Stomach smooth muscle (tissue), 2 donors: ENCODE results near the gene ARMC9.
"Not testable (repeated sequence)": the region's sequence is repeated elsewhere in the genome, so short reads cannot be mapped to it uniquely, and the experiment has no call there.

Experiments
- H3K27ac ChIP-seq: one replicate; pipeline ENCODE4 v1.7.0; 2013; ENCODE audit warnings: mild to moderate bottlenecking, low read length, inconsistent platforms
- H3K27me3 ChIP-seq, 2 donors: one replicate each; pipeline ENCODE4 v1.7.0; 2013; ENCODE audit warnings: low read length in 2 of 2; ENCODE audit not compliant: insufficient read depth in 2 of 2, control insufficient read depth in 1 of 2
- H3K36me3 ChIP-seq, 2 donors: one replicate each; pipeline ENCODE4 v1.7.0; 2013; ENCODE audit warnings: low read length in 2 of 2; ENCODE audit not compliant: control insufficient read depth in 2 of 2, insufficient read depth in 2 of 2
- H3K4me1 ChIP-seq: one replicate; pipeline ENCODE4 v1.7.0; 2013; ENCODE audit warnings: low read length; ENCODE audit not compliant: control insufficient read depth, insufficient read depth
- H3K4me3 ChIP-seq, 2 donors: one replicate each; pipeline ENCODE4 v1.7.0; 2013; ENCODE audit warnings: low read length in 2 of 2
- H3K9ac ChIP-seq, 2 donors: one replicate each; pipeline ENCODE4 v1.7.0; 2013; ENCODE audit warnings: low read length in 2 of 2, mild to moderate bottlenecking in 1 of 2
- H3K9me3 ChIP-seq, 2 donors: one replicate each; pipeline ENCODE4 v1.7.0; 2013; ENCODE audit warnings: low read length in 2 of 2; ENCODE audit not compliant: control insufficient read depth in 2 of 2
- donor health status: healthy.
- donor health status: Pancreatic carcinoma.

The ARMC9 gene

GRCh38 chr2:231343988-231344387 is 145.6 kb downstream of the ARMC9 start:
- Histone ChIP-seq H3K9me3 (no peaks in the 10 kb centered on the region), H3K27me3 (no peaks in the 10 kb centered on the region), H3K9ac (no peak overlapping the region), H3K36me3 (no peaks in the 10 kb centered on the region), H3K4me1 (no peaks in the 10 kb centered on the region), H3K4me3 (no peak overlapping the region), H3K27ac (no peak overlapping the region)

GRCh38 chr2:231344851-231345250 is 146.4 kb downstream of the ARMC9 start:
- Histone ChIP-seq H3K27me3 (no peaks in the 10 kb centered on the region), H3K4me1 (no peaks in the 10 kb centered on the region)

GRCh38 chr2:231347081-231347480 is 148.7 kb downstream of the ARMC9 start:
- no peak overlapping the region for H3K9ac ChIP-seq
- no peaks in the 10 kb centered on the region for H3K9me3 ChIP-seq
- H3K27me3 ChIP-seq, result no peaks in the 10 kb centered on the region
- H3K4me1 ChIP-seq, result no peaks in the 10 kb centered on the region
- no peak overlapping the region for H3K4me3 ChIP-seq
- H3K27ac ChIP-seq, result no peak overlapping the region
- H3K36me3 ChIP-seq, result no peaks in the 10 kb centered on the region

More at GRCh38 chr2:231344851-231345250, 146.4 kb downstream of the ARMC9 start:
- no peak overlapping the region for H3K9ac ChIP-seq
- H3K36me3 ChIP-seq, result no peaks in the 10 kb centered on the region
- H3K9me3 ChIP-seq, result no peaks in the 10 kb centered on the region
- H3K4me3 ChIP-seq, result no peak overlapping the region
- H3K27ac ChIP-seq, result no peak overlapping the region

GRCh38 chr2:231347638-231348037 is 149.2 kb downstream of the ARMC9 start:
- Histone ChIP-seq H3K4me3 (no peak overlapping the region), H3K9me3 (no peaks in the 10 kb centered on the region), H3K36me3 (no peaks in the 10 kb centered on the region), H3K27ac (no peak overlapping the region), H3K4me1 (no peaks in the 10 kb centered on the region), H3K9ac (no peak overlapping the region), H3K27me3 (no peaks in the 10 kb centered on the region)

DNA sequence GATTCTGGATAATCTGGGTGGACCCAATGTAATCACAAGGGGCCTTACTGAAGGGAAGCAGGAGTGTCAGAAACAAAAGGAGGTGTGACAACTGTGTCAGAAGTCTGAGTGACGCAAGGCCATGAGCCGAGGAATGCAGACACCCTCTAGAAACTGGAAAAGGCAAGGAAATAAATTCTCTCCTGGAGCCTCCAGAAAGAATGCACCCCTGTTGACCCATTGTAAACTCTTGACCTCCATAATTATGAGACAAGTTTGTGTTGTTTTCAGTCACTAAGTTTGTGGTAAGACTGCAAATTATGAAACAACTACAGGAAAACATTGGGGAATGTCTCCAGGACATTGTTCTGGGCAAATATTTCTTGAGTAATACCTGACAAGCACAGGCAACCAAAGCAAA is 149.7 kb downstream of the ARMC9 start:
- Histone ChIP-seq H3K4me3 (no peak overlapping the region), H3K4me1 (no peaks in the 10 kb centered on the region), H3K27ac (no peak overlapping the region), H3K27me3 (no peaks in the 10 kb centered on the region), H3K36me3 (no peaks in the 10 kb centered on the region), H3K9ac (no peak overlapping the region), H3K9me3 (no peaks in the 10 kb centered on the region)

- Histone ChIP-seq H3K36me3 (no peaks in the 10 kb centered on the region), H3K27ac (no peak overlapping the region), H3K27me3 (no peaks in the 10 kb centered on the region), H3K9ac (no peak overlapping the region), H3K4me3 (no peak overlapping the region), H3K4me1 (no peaks in the 10 kb centered on the region), H3K9me3 (no peaks in the 10 kb centered on the region)
Observed at GRCh38 chr2:231348704-231349373, 150.4 kb downstream of the ARMC9 start.

- not testable (repeated sequence) for H3K27me3 ChIP-seq, H3K4me1 ChIP-seq, H3K4me3 ChIP-seq, H3K9ac ChIP-seq, H3K27ac ChIP-seq, H3K36me3 ChIP-seq, H3K9me3 ChIP-seq
Observed at GRCh38 chr2:231349374-231349735, 150.9 kb downstream of the ARMC9 start.

DNA sequence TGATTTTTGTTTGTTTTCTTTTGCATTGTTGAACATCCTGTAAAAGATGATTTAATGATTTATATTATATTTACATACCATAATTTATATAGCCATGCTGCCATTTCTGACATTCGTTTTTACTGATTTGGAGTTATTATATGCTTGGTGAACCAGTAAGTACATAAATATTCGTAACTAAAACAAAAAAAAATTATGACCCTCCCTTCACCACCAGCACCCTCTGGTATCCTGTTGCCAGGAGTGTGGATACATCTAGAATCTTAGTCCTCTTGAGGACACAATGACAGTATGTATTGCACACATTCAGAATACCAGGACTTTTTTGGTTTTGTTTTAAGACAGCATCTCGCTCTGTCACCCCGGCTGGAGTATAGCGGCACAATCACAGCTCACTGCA is 153.2 kb downstream of the ARMC9 start:
- Histone ChIP-seq H3K9ac (no peak overlapping the region), H3K36me3 (peaks cover 0 to 2% of the 10 kb centered on the region in 2 donors)

DNA sequence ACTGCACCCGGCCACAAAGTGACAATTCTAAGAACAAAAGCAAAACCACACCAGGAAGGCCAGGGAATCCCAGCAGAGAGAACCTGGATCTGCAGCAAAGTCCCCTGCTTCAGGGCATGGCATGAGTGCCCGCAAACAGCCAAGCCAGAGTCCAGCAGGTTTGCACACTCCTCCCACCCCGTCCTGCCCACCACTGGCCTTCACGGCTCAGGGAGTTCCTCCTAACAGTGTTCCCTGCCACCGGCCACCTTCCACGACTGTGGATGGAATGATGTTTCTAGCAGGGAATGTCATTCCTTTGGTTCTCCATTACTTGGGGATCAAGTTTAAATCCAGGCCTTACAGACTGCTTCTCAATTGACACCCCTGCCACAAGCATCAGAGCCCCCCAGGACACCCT is 155.0 kb downstream of the ARMC9 start:
- H3K36me3 ChIP-seq, result peaks cover 0 to 2% of the 10 kb centered on the region in 2 donors
- no peak overlapping the region for H3K4me3 ChIP-seq
- H3K4me1 ChIP-seq, result peaks cover 5% of the 10 kb centered on the region
- H3K27me3 ChIP-seq, result no peaks in the 10 kb centered on the region
- H3K27ac ChIP-seq, result no peak overlapping the region
- H3K9ac ChIP-seq, result no peak overlapping the region
- no peaks in the 10 kb centered on the region for H3K9me3 ChIP-seq

More for the DNA sequence above, 153.2 kb downstream of the ARMC9 start:
- Histone ChIP-seq H3K4me3 (no peak overlapping the region), H3K4me1 (peaks cover 5% of the 10 kb centered on the region), H3K27ac (no peak overlapping the region), H3K27me3 (no peaks in the 10 kb centered on the region), H3K9me3 (no peaks in the 10 kb centered on the region)

- H3K27me3 ChIP-seq, result no peaks in the 10 kb centered on the region
- no peak overlapping the region for H3K9ac ChIP-seq
- H3K27ac ChIP-seq, result no peak overlapping the region
- H3K4me3 ChIP-seq, result no peak overlapping the region
- H3K4me1 ChIP-seq, result peaks cover 5% of the 10 kb centered on the region
- H3K9me3 ChIP-seq, result no peaks in the 10 kb centered on the region
- H3K36me3 ChIP-seq, result peaks cover 0 to 3% of the 10 kb centered on the region in 2 donors
Observed at GRCh38 chr2:231355508-231356465, 157.4 kb downstream of the ARMC9 start.

DNA sequence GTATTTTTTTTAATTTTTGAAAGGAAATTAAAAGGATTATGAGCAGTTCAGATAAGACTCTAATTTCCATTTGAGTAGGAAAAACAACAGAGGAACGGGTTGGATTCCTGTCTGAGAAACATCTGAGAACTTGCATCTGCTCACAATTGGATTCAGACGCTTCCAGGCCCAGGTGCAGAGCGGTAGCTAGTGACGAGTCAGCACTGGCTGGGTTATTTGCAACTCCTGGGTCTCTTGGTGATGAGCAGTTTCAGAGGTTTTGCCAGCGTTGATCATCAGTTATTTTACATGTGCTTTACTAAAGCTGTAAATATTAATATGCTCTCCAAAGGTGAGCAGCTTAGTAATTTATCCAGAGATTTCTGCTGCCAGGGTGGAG is 158.0 kb downstream of the ARMC9 start:
- Histone ChIP-seq H3K36me3 (peaks cover 0 to 6% of the 10 kb centered on the region in 2 donors), H3K4me3 (no peak overlapping the region), H3K27me3 (no peaks in the 10 kb centered on the region), H3K4me1 (peaks cover 5% of the 10 kb centered on the region), H3K9me3 (no peaks in the 10 kb centered on the region), H3K9ac (no peak overlapping the region), H3K27ac (no peak overlapping the region)
